Naive thymus-derived CD4-positive, alpha-beta T cell (primary cell): ENCODE results near the gene BSN. TPM values are rescaled to one million over a fixed set of nuclear protein-coding genes. Genes with fewer than 3 reads are reported as not detected.

Experiments used
- ATAC-seq: fragments of 150-1000 bp; cut with Tn5 transposase; 2 replicates; pipeline ENCODE4 v1.10.0; 2021; ENCODE audit warnings: mild to moderate bottlenecking, moderate library complexity
- CTCF ChIA-PET: fragments of 350-600 bp; sonication (Branson Sonifier 250); formaldehyde crosslinking; loops from one replicate; lab custom pipeline; 2021; ENCODE audit warnings: antibody characterized with exemption; lab: Charles Lee
- POLR2A ChIA-PET: fragments of 350-600 bp; sonication (Branson Sonifier 250); formaldehyde crosslinking; loops from one replicate; lab custom pipeline; 2021; ENCODE audit warnings: antibody characterized with exemption, inconsistent platforms; lab: Charles Lee
- DNase-seq, 9 donors: peaks; one replicate each; pipeline versions ENCODE4 v3.0.0 to v3.0.0-alpha.2; 2020 to 2022; ENCODE audit warnings: mixed read lengths in 1 of 9
- H3K27ac ChIP-seq: one replicate; pipeline ENCODE4 v1.7.0; 2013; ENCODE audit warnings: mild to moderate bottlenecking, low read depth, low read length, moderate library complexity
- H3K27me3 ChIP-seq, 2 donors: one replicate each; pipeline ENCODE4 v1.7.0; 2013; ENCODE audit warnings: low read length in 2 of 2, mild to moderate bottlenecking in 2 of 2, moderate library complexity in 2 of 2; ENCODE audit not compliant: control insufficient read depth in 2 of 2, insufficient read depth in 2 of 2
- H3K36me3 ChIP-seq, 3 experiments: 1 replicate in 2 of 3; 2 replicates in 1 of 3; pipeline ENCODE4 v1.7.0; 2013; ENCODE audit warnings: low read length in 3 of 3, mild to moderate bottlenecking in 3 of 3, moderate library complexity in 1 of 3; ENCODE audit not compliant: insufficient read depth in 3 of 3, control insufficient read depth in 2 of 3
- H3K4me1 ChIP-seq, 2 donors: one replicate each; pipeline ENCODE4 v1.7.0; 2013; ENCODE audit warnings: low read length in 2 of 2, mild to moderate bottlenecking in 2 of 2, moderate library complexity in 1 of 2; ENCODE audit not compliant: control insufficient read depth in 2 of 2, insufficient read depth in 2 of 2
- H3K4me3 ChIP-seq: 2 replicates; pipeline ENCODE4 v1.7.0; 2013; ENCODE audit warnings: mild to moderate bottlenecking, low read length
- H3K9me3 ChIP-seq, 3 experiments: 1 replicate in 2 of 3; 2 replicates in 1 of 3; pipeline ENCODE4 v1.7.0; 2013; ENCODE audit warnings: low read length in 3 of 3; ENCODE audit not compliant: control insufficient read depth in 2 of 3
- H3K27ac Mint-ChIP-seq, 9 donors: one replicate each; pipeline ENCODE4 v1.8.0; 2020 to 2022; ENCODE audit warnings: mixed read lengths in 9 of 9, mild to moderate bottlenecking in 8 of 9, moderate library complexity in 5 of 9, inconsistent platforms in 2 of 9
- H3K27me3 Mint-ChIP-seq, 5 donors: one replicate each; pipeline ENCODE4 v1.8.0; 2021 to 2022; ENCODE audit warnings: mixed read lengths in 5 of 5, mild to moderate bottlenecking in 1 of 5
- H3K36me3 Mint-ChIP-seq, 5 donors: one replicate each; pipeline ENCODE4 v1.8.0; 2020 to 2022; ENCODE audit warnings: mixed read lengths in 5 of 5, mild to moderate bottlenecking in 3 of 5, inconsistent platforms in 1 of 5
- H3K4me1 Mint-ChIP-seq, 7 donors: one replicate each; pipeline ENCODE4 v1.8.0; 2020 to 2022; ENCODE audit warnings: mixed read lengths in 7 of 7, mild to moderate bottlenecking in 3 of 7, inconsistent platforms in 1 of 7
- H3K4me3 Mint-ChIP-seq, 10 donors: one replicate each; pipeline ENCODE4 v1.8.0; 2020 to 2022; ENCODE audit warnings: mild to moderate bottlenecking in 10 of 10, mixed read lengths in 10 of 10, moderate library complexity in 6 of 10, inconsistent platforms in 2 of 10
- H3K9me3 Mint-ChIP-seq, 11 donors: one replicate each; pipeline ENCODE4 v1.8.0; 2020 to 2022; ENCODE audit warnings: mixed read lengths in 11 of 11, mild to moderate bottlenecking in 4 of 11, inconsistent platforms in 1 of 11, moderate library complexity in 1 of 11
- intact Hi-C, 2 donors: fragments of 100-400 bp; cut with micrococcal nuclease; formaldehyde crosslinking; loops; one replicate each; pipeline ENCODE4 v1.15.1; 2023
- polyA plus RNA-seq, 2 donors: library from polyadenylated mRNA; unstranded; fragments of 300-500 nt; fragmentation: Illumina TruSeq; gene quantifications; one replicate each; pipeline ENCODE4 v1.2.3, GENCODE V29; 2021
- total RNA-seq, 6 experiments: library from RNA in 5 of 6; stranded (reverse) in 5 of 6; gene quantifications; 1 replicate in 5 of 6; 2 replicates in 1 of 6; pipeline ENCODE4 v1.2.3 and lab custom pipeline; 2021 to 2026

The BSN gene
- total and polyA plus RNA-seq, 7 experiments from 2014 or later = 0.12 to 0.16 (median 0.14) TPM; not detected in 2

- Mint-ChIP-seq H3K4me3 (peak overlapping the region; percentile 80 to 92 (median 86)), H3K36me3 (peaks cover 0 to 2% (median 0%) of the 10 kb centered on the region in 5 donors), H3K9me3 (peaks cover 0 to 4% (median 0%) of the 10 kb centered on the region in 11 donors), H3K27ac (peak overlapping the region in 2 of 9 donors; percentile 20 to 32), H3K4me1 (peaks cover 9 to 20% (median 13%) of the 10 kb centered on the region in 7 donors), H3K27me3 (peaks cover 37 to 56% (median 44%) of the 10 kb centered on the region in 5 donors)
- Histone ChIP-seq H3K27me3 (no peaks in the 10 kb centered on the region), H3K4me1 (peaks cover 0 to 20% of the 10 kb centered on the region in 2 donors), H3K4me3 (no peak overlapping the region), H3K9me3 (no peaks in the 10 kb centered on the region), H3K36me3 (no peaks in the 10 kb centered on the region), H3K27ac (no peak overlapping the region)
- ATAC-seq (no peak), DNase-seq (no peak)
- intact Hi-C loops = loop anchor here in 1 of 2 donors (5.0 kb wide), 1 partner anchor 304 kb away; the partner anchor contains the start of gene TRAIP
- ChIA-PET CTCF (interaction anchor here (0.6 to 1.9 kb wide), 4 partner anchors 13 to 255 kb away, joined by 3 to 14 read pairs (median 3); no protein-coding TSS in a partner anchor), POLR2A (interaction anchor here (2.7 kb wide), 1 partner anchor 14 kb away, joined by 7 read pairs; no protein-coding TSS in a partner anchor)
These were observed 969 bp upstream of the BSN start for GRCh38 chr3:49553324-49553691.

GRCh38 chr3:49554633-49555265 lies 472 bp downstream of the BSN start:
- Histone ChIP-seq H3K4me1 (peaks cover 0 to 20% of the 10 kb centered on the region in 2 donors), H3K27me3 (no peaks in the 10 kb centered on the region), H3K36me3 (no peaks in the 10 kb centered on the region), H3K27ac (no peak overlapping the region), H3K4me3 (no peak overlapping the region), H3K9me3 (no peaks in the 10 kb centered on the region)
- intact Hi-C loops = loop anchor here (1.0 to 5.0 kb wide), 6 partner anchors 14 to 303 kb away; partner anchors contain the start of genes APEH (in 1 of the 2), DAG1 (in 1 of the 2) and TRAIP (in 1 of the 2)
- Mint-ChIP-seq H3K9me3 (peaks cover 0 to 12% (median 0%) of the 10 kb centered on the region in 11 donors), H3K4me3 (peak overlapping the region; percentile 50 to 76 (median 66)), H3K36me3 (peaks cover 0 to 2% (median 0%) of the 10 kb centered on the region in 5 donors), H3K27ac (peak overlapping the region in 1 of 9 donors; percentile 32), H3K27me3 (peaks cover 48 to 63% (median 53%) of the 10 kb centered on the region in 5 donors), H3K4me1 (peaks cover 9 to 20% (median 13%) of the 10 kb centered on the region in 7 donors)
- DNase-seq (peak in 5 of 9 donors; percentile 11 to 84 (median 58)), ATAC-seq (peak; percentile 87)
- ChIA-PET POLR2A (interaction anchor here (0.8 to 2.7 kb wide), 4 partner anchors 15 to 531 kb away, joined by 3 to 7 read pairs (median 4); no protein-coding TSS in a partner anchor), CTCF (interaction anchor here (1.0 to 1.9 kb wide), 2 partner anchors 15 to 90 kb away, joined by 3 to 14 read pairs; no protein-coding TSS in a partner anchor)

- POLR2A ChIA-PET = no interaction called here
- CTCF ChIA-PET = interaction anchor here (2.4 kb wide), 1 partner anchor 17 kb away, joined by 7 read pairs; no protein-coding TSS in a partner anchor
- ATAC-seq (no peak), DNase-seq (no peak)
- Histone ChIP-seq H3K4me1 (peaks cover 0 to 20% of the 10 kb centered on the region in 2 donors), H3K9me3 (no peaks in the 10 kb centered on the region), H3K36me3 (no peaks in the 10 kb centered on the region), H3K27me3 (no peaks in the 10 kb centered on the region), H3K27ac (no peak overlapping the region), H3K4me3 (no peak overlapping the region)
- Mint-ChIP-seq H3K4me3 (no peak overlapping the region), H3K4me1 (peaks cover 9 to 18% (median 13%) of the 10 kb centered on the region in 7 donors), H3K9me3 (peaks cover 0 to 12% (median 1%) of the 10 kb centered on the region in 11 donors), H3K27ac (no peak overlapping the region), H3K27me3 (peaks cover 38 to 71% (median 47%) of the 10 kb centered on the region in 5 donors), H3K36me3 (peaks cover 0 to 2% (median 0%) of the 10 kb centered on the region in 5 donors)
- intact Hi-C loops = no loop called here
These were observed 2.4 kb downstream of the BSN start for GRCh38 chr3:49556500-49557275.

- Histone ChIP-seq H3K9me3 (no peaks in the 10 kb centered on the region), H3K36me3 (no peaks in the 10 kb centered on the region), H3K27ac (no peak overlapping the region), H3K4me3 (no peak overlapping the region), H3K27me3 (no peaks in the 10 kb centered on the region), H3K4me1 (no peaks in the 10 kb centered on the region)
- ATAC-seq = no peak
- H3K27me3 Mint-ChIP-seq = peaks cover 18 to 35% (median 25%) of the 10 kb centered on the region in 5 donors
- H3K36me3 Mint-ChIP-seq = no peaks in the 10 kb centered on the region
- no peak for DNase-seq
- H3K9me3 Mint-ChIP-seq = peaks cover 0 to 9% (median 0%) of the 10 kb centered on the region in 11 donors
- no peak overlapping the region for H3K27ac Mint-ChIP-seq
- intact Hi-C loops = no loop called here
- ChIA-PET CTCF (interaction anchor here (0.7 kb wide), 1 partner anchor 681 kb away, joined by 3 read pairs; no protein-coding TSS in a partner anchor), POLR2A (no interaction called here)
- no peaks in the 10 kb centered on the region for H3K4me1 Mint-ChIP-seq
- H3K4me3 Mint-ChIP-seq = no peak overlapping the region
These were observed 8.8 kb downstream of the BSN start for GRCh38 chr3:49563040-49563578.

GRCh38 chr3:49563766-49564165 lies 9.5 kb downstream of the BSN start:
- Mint-ChIP-seq H3K4me3 (no peak overlapping the region), H3K36me3 (no peaks in the 10 kb centered on the region), H3K27ac (no peak overlapping the region), H3K27me3 (peaks cover 12 to 34% (median 19%) of the 10 kb centered on the region in 5 donors), H3K4me1 (no peaks in the 10 kb centered on the region), H3K9me3 (peaks cover 0 to 9% (median 0%) of the 10 kb centered on the region in 11 donors)
- H3K36me3 ChIP-seq = no peaks in the 10 kb centered on the region
- no peak for DNase-seq
- no peak overlapping the region for H3K4me3 ChIP-seq
- POLR2A ChIA-PET = interaction anchor here (0.7 kb wide), 1 partner anchor 1738 kb away, joined by 3 read pairs; no protein-coding TSS in a partner anchor
- no peak overlapping the region for H3K27ac ChIP-seq
- CTCF ChIA-PET = no interaction called here
- no peaks in the 10 kb centered on the region for H3K27me3 ChIP-seq
- no peaks in the 10 kb centered on the region for H3K9me3 ChIP-seq
- intact Hi-C loops = no loop called here
- ATAC-seq = no peak
- no peaks in the 10 kb centered on the region for H3K4me1 ChIP-seq

- no peak for DNase-seq
- Mint-ChIP-seq H3K4me3 (no peak overlapping the region), H3K36me3 (no peaks in the 10 kb centered on the region), H3K4me1 (no peaks in the 10 kb centered on the region), H3K27me3 (peaks cover 0 to 27% (median 5%) of the 10 kb centered on the region in 5 donors), H3K9me3 (no peaks in the 10 kb centered on the region), H3K27ac (no peak overlapping the region)
- Histone ChIP-seq H3K9me3 (no peaks in the 10 kb centered on the region), H3K27me3 (no peaks in the 10 kb centered on the region), H3K4me3 (no peak overlapping the region), H3K36me3 (no peaks in the 10 kb centered on the region), H3K4me1 (no peaks in the 10 kb centered on the region), H3K27ac (no peak overlapping the region)
- intact Hi-C loops = loop anchor here in 1 of 2 donors (1.0 kb wide), 1 partner anchor 105 kb away; no protein-coding TSS in a partner anchor
- no peak for ATAC-seq
- ChIA-PET POLR2A (interaction anchor here (1.1 kb wide), 1 partner anchor 19 kb away, joined by 3 read pairs; no protein-coding TSS in a partner anchor), CTCF (interaction anchor here (0.6 to 0.9 kb wide), 3 partner anchors 27 to 438 kb away, joined by 3 to 5 read pairs (median 3); no protein-coding TSS in a partner anchor)
These were observed 12.0 kb downstream of the BSN start for GRCh38 chr3:49566312-49566711.
